Mucosa of descending colon (tissue), 3 donors: ENCODE measurements around the gene DNAAF2. TPM values are rescaled to one million over a fixed set of nuclear protein-coding genes. Genes with fewer than 3 reads are reported as not detected.

Source experiments
- ATAC-seq: fragments of 200-7000 bp; cut with Tn5 transposase; one replicate; pipeline ENCODE4 v1.9.1; 2020; ENCODE audit warnings: mild to moderate bottlenecking, moderate library complexity
- DNase-seq, 3 donors: peaks; one replicate each; pipeline ENCODE4 v3.0.0-alpha.2; 2020
- H3K36me3 ChIP-seq: fragments of 200-600 bp; one replicate; pipeline ENCODE4 v1.8.0; 2021; ENCODE audit warnings: low read depth, mild to moderate bottlenecking
- H3K4me1 ChIP-seq: fragments of 200-600 bp; one replicate; pipeline ENCODE4 v1.8.0; 2021; ENCODE audit warnings: low read depth, mild to moderate bottlenecking
- H3K4me3 ChIP-seq: fragments of 200-600 bp; one replicate; pipeline ENCODE4 v1.8.0; 2021; ENCODE audit warnings: mild to moderate bottlenecking
- H3K9me3 ChIP-seq: fragments of 200-600 bp; one replicate; pipeline ENCODE4 v1.8.0; 2021; ENCODE audit warnings: mild to moderate bottlenecking
- CTCF ChIP-seq: fragments of 200-600 bp; IDR thresholded peaks from one replicate; pipeline ENCODE4 v1.8.0; 2022; ENCODE audit warnings: antibody characterized with exemption, mild to moderate bottlenecking
- intact Hi-C, 2 donors: fragments of 100-400 bp; cut with DNase I in 1 of 2; cut with micrococcal nuclease in 1 of 2; formaldehyde crosslinking; loops; one replicate each; pipeline versions ENCODE4 v1.11.0 to v1.11.1; 2022; cut with DNase I, micrococcal nuclease
- total RNA-seq, 3 donors: library from RNA; stranded (reverse); fragmentation: NEBNext Ultra II Directional in 2 of 3; extraction: Animal tissue kit (Norgen Biotek cat#: 25700) in 2 of 3; gene quantifications; one replicate each; pipeline versions ENCODE4 v1.2.1 to v1.2.4, GENCODE V29; 2021 to 2023
- donor health status: DM: no; HTN: no; CAD: no; lungs with moderate emphysema.
- donor health status: DM: no; HTN: no; CAD: no.
- donor health status: DM: no; HTN: yes; CAD: no.

DNAAF2 gene
- total RNA-seq, 3 donors from 2014 or later = 6.6 to 8.8 (median 6.8) TPM

DNA sequence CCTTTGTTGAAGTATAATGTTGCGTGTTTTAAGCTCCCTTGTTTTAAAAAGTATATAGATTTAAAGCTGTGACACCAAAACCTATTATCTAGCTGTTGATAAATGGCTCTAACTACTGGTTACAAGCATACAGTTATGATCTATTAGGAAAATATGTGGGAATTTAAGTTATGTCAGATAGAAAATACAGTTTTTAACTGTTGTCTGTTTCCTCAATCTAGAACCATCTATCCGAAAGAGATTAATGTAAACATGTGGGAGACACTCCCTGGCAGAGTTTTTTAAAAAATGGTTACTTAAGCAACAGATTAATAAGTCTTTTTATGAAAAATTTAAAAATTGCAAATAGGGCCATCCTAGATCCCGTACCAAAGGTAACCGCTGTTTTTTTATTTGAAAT lies 22.8 kb downstream of the DNAAF2 start:
- no peaks in the 10 kb centered on the region for H3K36me3 ChIP-seq
- DNase-seq (no peak), ATAC-seq (no peak)
- intact Hi-C loops = no loop called here
- H3K4me3 ChIP-seq = no peak overlapping the region
- H3K9me3 ChIP-seq = no peaks in the 10 kb centered on the region
- no peaks in the 10 kb centered on the region for H3K4me1 ChIP-seq
- no peak for TF ChIP-seq CTCF

- no peak overlapping the region for H3K4me3 ChIP-seq
- no peaks in the 10 kb centered on the region for H3K9me3 ChIP-seq
- DNase-seq = no peak
- no peak for TF ChIP-seq CTCF
- no peaks in the 10 kb centered on the region for H3K36me3 ChIP-seq
- no peaks in the 10 kb centered on the region for H3K4me1 ChIP-seq
- peak; percentile 90 for ATAC-seq
- intact Hi-C loops = no loop called here
Measured at GRCh38 chr14:49607583-49607982, 27.5 kb downstream of the DNAAF2 start.

DNA sequence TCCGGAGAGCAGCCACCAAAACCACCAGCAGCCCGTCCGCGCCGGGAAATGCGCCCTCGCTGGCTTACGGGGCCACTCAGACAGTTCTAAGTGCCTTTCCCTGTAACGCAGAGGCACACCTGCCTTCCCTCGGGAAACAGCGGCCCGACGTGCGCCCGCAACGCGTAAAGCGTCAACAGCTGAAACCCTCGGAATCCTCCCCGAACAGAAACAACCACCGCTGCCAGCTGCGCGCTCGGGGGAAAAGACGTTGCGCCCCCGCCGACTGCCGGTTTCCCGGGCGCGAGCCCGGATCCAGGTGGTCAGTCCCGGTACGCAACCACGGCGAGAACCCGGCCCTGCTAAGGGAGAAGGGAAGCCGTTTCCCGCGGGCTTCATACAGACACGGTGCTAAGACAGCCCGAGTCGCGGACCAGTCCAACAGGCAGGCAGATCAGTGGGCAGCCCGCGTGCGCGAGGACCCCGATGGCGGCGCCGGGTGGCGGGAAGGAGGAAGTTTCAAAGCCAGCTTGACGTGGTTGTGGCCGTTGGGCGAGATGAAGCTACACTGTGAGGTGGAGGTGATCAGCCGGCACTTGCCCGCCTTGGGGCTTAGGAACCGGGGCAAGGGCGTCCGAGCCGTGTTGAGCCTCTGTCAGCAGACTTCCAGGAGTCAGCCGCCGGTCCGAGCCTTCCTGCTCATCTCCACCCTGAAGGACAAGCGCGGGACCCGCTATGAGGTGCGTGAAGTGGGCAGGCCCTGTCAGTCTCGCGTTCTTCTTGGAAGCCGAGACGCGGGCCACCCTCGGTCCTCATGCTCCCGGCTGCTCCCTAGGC lies 36.4 kb downstream of the DNAAF2 start, which contains the start of gene LRR1:
Gene LRR1, plus strand, starts transcription at position 456 of the 816 bp plus-strand sequence. Its CDS starts 81 bp downstream, at position 537.
- H3K4me1 ChIP-seq = peaks cover 18% of the 10 kb centered on the region
- H3K36me3 ChIP-seq = no peaks in the 10 kb centered on the region
- TF ChIP-seq CTCF = no peak
- H3K9me3 ChIP-seq = no peaks in the 10 kb centered on the region
- peak; percentile 92 to 95 (median 93) for DNase-seq
- ATAC-seq = peak; percentile 81
- peak within 1 kb of the TSS; percentile 78 for H3K4me3 ChIP-seq
- intact Hi-C loops = no loop called here

GRCh38 chr14:49598189-49598484 lies 36.9 kb downstream of the DNAAF2 start:
- peak overlapping the region; percentile 78 for H3K4me3 ChIP-seq
- peaks cover 23% of the 10 kb centered on the region for H3K4me1 ChIP-seq
- intact Hi-C loops = no loop called here
- ATAC-seq (peak; percentile 3), DNase-seq (peak in 1 of 3 donors; percentile 61)
- H3K36me3 ChIP-seq = no peaks in the 10 kb centered on the region
- H3K9me3 ChIP-seq = no peaks in the 10 kb centered on the region
- TF ChIP-seq CTCF = no peak

DNA sequence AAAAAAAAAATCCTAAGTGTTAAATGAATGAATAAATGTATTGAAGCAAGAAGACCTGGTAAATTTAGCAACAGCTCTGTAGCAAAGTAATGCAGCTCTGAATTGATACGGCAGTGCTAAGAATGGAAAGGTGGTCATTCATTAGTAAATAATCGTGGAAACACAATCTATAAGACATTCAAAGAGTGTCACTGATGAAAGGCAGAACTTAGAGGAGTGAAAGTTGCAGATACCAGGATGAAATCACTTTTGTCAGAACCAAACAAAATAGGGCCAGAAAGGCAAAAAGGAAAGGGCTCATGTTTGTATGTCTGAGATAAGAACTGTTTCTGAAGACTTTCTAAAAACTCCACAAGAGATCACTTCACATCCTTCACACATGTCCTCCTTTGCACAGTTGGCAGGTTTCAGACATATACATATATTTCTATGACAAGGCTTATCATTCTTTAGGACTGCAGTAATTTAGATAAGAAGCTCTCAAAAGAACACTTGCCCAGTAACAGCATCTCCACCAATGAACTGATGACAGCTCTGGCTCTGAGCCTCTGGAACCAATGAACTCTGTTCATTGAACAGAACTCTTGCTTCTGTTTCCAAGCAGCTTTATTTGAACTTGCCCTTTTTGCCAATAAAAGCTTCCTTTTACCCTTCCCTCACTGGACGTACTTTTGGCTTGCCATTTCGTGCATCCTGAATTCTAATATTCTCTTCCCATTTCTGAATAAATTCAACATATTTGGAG lies 40.5 kb downstream of the DNAAF2 start:
- TF ChIP-seq CTCF = no peak
- ATAC-seq (peak; percentile 62), DNase-seq (peak in 1 of 3 donors; percentile 80)
- Histone ChIP-seq H3K9me3 (no peaks in the 10 kb centered on the region), H3K36me3 (no peaks in the 10 kb centered on the region), H3K4me3 (no peak overlapping the region), H3K4me1 (peaks cover 23% of the 10 kb centered on the region)
- intact Hi-C loops = no loop called here
